HG02840 (cell line): ENCODE results near the gene ASCC3.

Source experiments
- ATAC-seq: cut with Tn5 transposase; IDR thresholded peaks from one replicate; pipeline ENCODE4 v1.9.1; 2021; ENCODE audit warnings: mild to moderate bottlenecking, moderate library complexity, moderate number of reproducible peaks; ENCODE audit not compliant: unreplicated experiment, low FRiP score

Gene ASCC3

GRCh38 chr6:100470422-100471120 is 410.6 kb downstream of the ASCC3 start:
- ATAC-seq, result no peak

GRCh38 chr6:100469101-100469859 is 411.8 kb downstream of the ASCC3 start:
- no peak for ATAC-seq

- no peak for ATAC-seq
Observed at GRCh38 chr6:100468016-100468622, 413.0 kb downstream of the ASCC3 start.

- no peak for ATAC-seq
Observed at GRCh38 chr6:100467129-100468015, 413.8 kb downstream of the ASCC3 start.

- no peak for ATAC-seq
Observed at GRCh38 chr6:100466410-100467128, 414.6 kb downstream of the ASCC3 start.

GRCh38 chr6:100465701-100466409 is 415.3 kb downstream of the ASCC3 start:
- no peak for ATAC-seq

- no peak for ATAC-seq
Observed at GRCh38 chr6:100464903-100465700, 416.0 kb downstream of the ASCC3 start, which contains the start of gene SIM1. Gene SIM1, minus strand, starts transcription at chr6:100464921. Its CDS starts 1,453 bp downstream, at chr6:100463468.

GRCh38 chr6:100464162-100464851 is 416.8 kb downstream of the ASCC3 start:
- no peak for ATAC-seq

- ATAC-seq, result no peak
Observed at GRCh38 chr6:100463630-100464161, 417.4 kb downstream of the ASCC3 start.

- ATAC-seq, result no peak
Observed at GRCh38 chr6:100462706-100463629, 418.2 kb downstream of the ASCC3 start.

GRCh38 chr6:100461917-100462705 is 419.0 kb downstream of the ASCC3 start:
- ATAC-seq, result no peak

- no peak for ATAC-seq
Observed at GRCh38 chr6:100461278-100461916, 419.7 kb downstream of the ASCC3 start.

- ATAC-seq, result no peak
Observed at GRCh38 chr6:100460650-100461204, 420.4 kb downstream of the ASCC3 start.

GRCh38 chr6:100459592-100460184 is 421.4 kb downstream of the ASCC3 start:
- no peak for ATAC-seq
